IPS DF 19.7 (cell line): ENCODE data around the gene TJP1.
"Not testable (repeated sequence)": the region's sequence is repeated elsewhere in the genome, so short reads cannot be mapped to it uniquely, and the experiment has no call there.

Experiments used
- DNase-seq: peaks from one replicate; pipeline ENCODE4 v3.0.0-alpha.2; 2013; ENCODE audit warnings: low read depth, low spot score

TJP1 gene

GRCh38 chr15:29665444-29666003 is 156.7 kb downstream of the TJP1 start:
- no peak for DNase-seq

GRCh38 chr15:29664406-29664805 is 157.9 kb downstream of the TJP1 start:
- DNase-seq = no peak

GRCh38 chr15:29657476-29657817 is 164.8 kb downstream of the TJP1 start:
- not testable (repeated sequence) for DNase-seq

- peak; percentile 70 for DNase-seq
These were observed 165.4 kb downstream of the TJP1 start for GRCh38 chr15:29656636-29657475.

- no peak for DNase-seq
These were observed 169.7 kb downstream of the TJP1 start for GRCh38 chr15:29652595-29652994.

GRCh38 chr15:29651476-29652233 is 170.6 kb downstream of the TJP1 start:
- DNase-seq = no peak
